HG03039 (cell line): Measurements from ENCODE around the gene OR5A1.
"Not testable (repeated sequence)": the region's sequence is repeated elsewhere in the genome, so short reads cannot be mapped to it uniquely, and the experiment has no call there.

Experiments
- ATAC-seq: cut with Tn5 transposase; IDR thresholded peaks from one replicate; pipeline ENCODE4 v1.9.1; 2021; ENCODE audit warnings: mild to moderate bottlenecking, moderate library complexity; ENCODE audit not compliant: unreplicated experiment

Gene OR5A1

GRCh38 chr11:59436169-59436568, at the start of gene OR5A1:
Gene OR5A1 (plus strand): TSS chr11:59436469. CDS start chr11:59443169, 6,700 bp downstream.
- no peak for ATAC-seq

GRCh38 chr11:59394186-59394585, 42.1 kb upstream of the OR5A1 start:
- ATAC-seq = no peak

- no peak for ATAC-seq
Observed at GRCh38 chr11:59400461-59401261, 35.6 kb upstream of the OR5A1 start.

GRCh38 chr11:59401262-59401552, 35.1 kb upstream of the OR5A1 start:
- no peak for ATAC-seq

GRCh38 chr11:59403546-59403945, 32.7 kb upstream of the OR5A1 start:
- ATAC-seq = no peak

- no peak for ATAC-seq
Observed at GRCh38 chr11:59413646-59414045, 22.6 kb upstream of the OR5A1 start.

GRCh38 chr11:59415111-59415510, 21.2 kb upstream of the OR5A1 start:
- ATAC-seq = no peak

- ATAC-seq = no peak
Observed at GRCh38 chr11:59416613-59417012, 19.7 kb upstream of the OR5A1 start.

GRCh38 chr11:59417023-59417422, 19.2 kb upstream of the OR5A1 start:
- ATAC-seq = no peak

- ATAC-seq = no peak
Observed at GRCh38 chr11:59418156-59418555, 18.1 kb upstream of the OR5A1 start.

- ATAC-seq = no peak
Observed at GRCh38 chr11:59423835-59424234, 12.4 kb upstream of the OR5A1 start.

GRCh38 chr11:59425131-59425530, 11.1 kb upstream of the OR5A1 start:
- no peak for ATAC-seq

- ATAC-seq = no peak
Observed at GRCh38 chr11:59426361-59427067, 9.8 kb upstream of the OR5A1 start, which contains the start of gene OR5A2. Gene OR5A2 (minus strand): TSS chr11:59426413. CDS start chr11:59422953, 3,460 bp downstream.

GRCh38 chr11:59427068-59427382, 9.2 kb upstream of the OR5A1 start:
- ATAC-seq = no peak

GRCh38 chr11:59429924-59430516, 6.2 kb upstream of the OR5A1 start:
- ATAC-seq = peak; percentile 64

GRCh38 chr11:59437770-59438169, 1.5 kb downstream of the OR5A1 start:
- ATAC-seq = no peak

- ATAC-seq = not testable (repeated sequence)
Observed at GRCh38 chr11:59445624-59446023, 9.4 kb downstream of the OR5A1 start.

- ATAC-seq = no peak
Observed at GRCh38 chr11:59448484-59448883, 12.2 kb downstream of the OR5A1 start.

- ATAC-seq = no peak
Observed at GRCh38 chr11:59456661-59457060, 20.4 kb downstream of the OR5A1 start, which contains the start of gene OR4D6. Gene OR4D6 (plus strand): TSS chr11:59456961. CDS start chr11:59456961, 0 bp downstream.

- no peak for ATAC-seq
Observed at GRCh38 chr11:59459916-59460315, 23.6 kb downstream of the OR5A1 start.

GRCh38 chr11:59463190-59463641, 26.9 kb downstream of the OR5A1 start:
- no peak for ATAC-seq

GRCh38 chr11:59473015-59473414, 36.7 kb downstream of the OR5A1 start, which contains the start of gene OR4D10:
Gene OR4D10 (plus strand): TSS chr11:59473315. CDS start chr11:59477430, 4,115 bp downstream.
- ATAC-seq = no peak
